PC-9 (cell line): Measurements from ENCODE around the gene HAAO. TPM values are rescaled to one million over a fixed set of nuclear protein-coding genes. Genes with fewer than 3 reads are reported as not detected.

Source experiments
- BruUV-seq: library from RNA; stranded (reverse); fragments of 400-500 nt; replicated peaks from 2 replicates; lab custom pipeline; 2021; lab: Mats Ljungman, UMichigan
- CTCF ChIA-PET: fragments of 300-600 bp; sonication (Branson Sonifier 250); formaldehyde crosslinking; loops from one replicate; lab custom pipeline; 2022; ENCODE audit warnings: antibody characterized with exemption; lab: Charles Lee
- POLR2A ChIA-PET: fragments of 300-600 bp; sonication (Branson Sonifier 250); formaldehyde crosslinking; loops from one replicate; lab custom pipeline; 2022; ENCODE audit warnings: antibody characterized with exemption; ENCODE audit not compliant: unreplicated experiment; lab: Charles Lee
- DNase-seq, 2 experiments: peaks; one replicate each; pipeline versions ENCODE4 v3.0.0 to v3.0.0-alpha.2; 2015 to 2022; ENCODE audit warnings: mixed read lengths in 1 of 2
- H2AFZ ChIP-seq: fragments of 200-600 bp; sonication (generic); 2 replicates; pipeline ENCODE4 v1.8.1; 2017; ENCODE audit warnings: antibody characterized with exemption
- H3F3A ChIP-seq: fragments of 200-600 bp; sonication (generic); 2 replicates; pipeline ENCODE4 v1.8.1; 2017; ENCODE audit warnings: antibody characterized with exemption, mild to moderate bottlenecking, low read depth; ENCODE audit not compliant: insufficient read depth
- H3K27ac ChIP-seq: fragments of 200-600 bp; sonication (generic); 2 replicates; pipeline ENCODE4 v1.6.1; 2016; ENCODE audit warnings: mixed run types
- H3K27me3 ChIP-seq: fragments of 200-600 bp; sonication (generic); 2 replicates; pipeline ENCODE4 v1.6.1; 2016; ENCODE audit warnings: low read depth, mixed run types; ENCODE audit not compliant: insufficient read depth
- H3K36me3 ChIP-seq: fragments of 200-600 bp; sonication (generic); 2 replicates; pipeline ENCODE4 v1.6.1; 2016; ENCODE audit warnings: low read depth, mixed run types
- H3K4me1 ChIP-seq: fragments of 200-600 bp; sonication (generic); replicated peaks from 2 replicates; pipeline ENCODE4 v1.6.1; 2016; ENCODE audit warnings: mixed run types; ENCODE audit not compliant: insufficient read depth
- H3K4me2 ChIP-seq: fragments of 200-600 bp; sonication (generic); 2 replicates; pipeline ENCODE4 v1.6.1; 2017; ENCODE audit warnings: mixed run types
- H3K4me3 ChIP-seq: fragments of 200-600 bp; sonication (generic); 2 replicates; pipeline ENCODE4 v1.6.1; 2016; ENCODE audit warnings: mixed run types
- H3K79me2 ChIP-seq: fragments of 200-600 bp; sonication (generic); 2 replicates; pipeline ENCODE4 v1.6.1; 2017; ENCODE audit warnings: low read depth, mixed run types
- H3K9me2 ChIP-seq: fragments of 200-600 bp; sonication (generic); 2 replicates; pipeline ENCODE4 v1.8.1; 2017; ENCODE audit warnings: mild to moderate bottlenecking; ENCODE audit not compliant: insufficient read depth
- H3K9me3 ChIP-seq: fragments of 200-600 bp; sonication (generic); 2 replicates; pipeline ENCODE4 v1.8.1; 2016; ENCODE audit warnings: low read depth; ENCODE audit not compliant: insufficient read depth
- H4K20me1 ChIP-seq: fragments of 200-600 bp; sonication (generic); 2 replicates; pipeline ENCODE4 v1.8.1; 2017; ENCODE audit not compliant: insufficient read depth
- EZH2 ChIP-seq: fragments of 200-600 bp; sonication (generic); IDR thresholded peaks from 2 replicates; pipeline ENCODE4 v1.8.0; 2017; ENCODE audit warnings: antibody characterized with exemption, low read depth
- intact Hi-C: fragments of 100-400 bp; cut with micrococcal nuclease; formaldehyde crosslinking; loops from one replicate; pipeline ENCODE4 v1.10.0; 2022; ENCODE audit not compliant: unreplicated experiment
- total RNA-seq: library from RNA; stranded (reverse); gene quantifications from 2 replicates; pipeline ENCODE4 v1.2.3, GENCODE V29; 2021
- TF ChIP-seq, protein P1 (sequence below): fragments of 200-600 bp; sonication (generic); conservative IDR thresholded peaks from 2 replicates; pipeline ENCODE4 v1.6.1; 2017; ENCODE audit warnings: mixed run types, antibody characterized with exemption, mild to moderate bottlenecking, moderate library complexity

The HAAO gene
- total RNA-seq, 1 experiment from 2014 or later, result not detected

GRCh38 chr2:42742740-42743658, 49.4 kb downstream of the HAAO start:
- no peaks in the 10 kb centered on the region for H3K79me2 ChIP-seq
- no peak overlapping the region for H3K4me3 ChIP-seq
- no peaks in the 10 kb centered on the region for H3K4me1 ChIP-seq
- intact Hi-C loops, result no loop called here
- no peaks in the 10 kb centered on the region for H3K27me3 ChIP-seq
- peaks cover 12% of the 10 kb centered on the region for H3K36me3 ChIP-seq
- no peak for DNase-seq
- BruUV-seq, result no TSS peak
- POLR2A ChIA-PET, result no interaction called here
- no peaks in the 10 kb centered on the region for H4K20me1 ChIP-seq
- no peak for TF ChIP-seq EZH2
- TF ChIP-seq, protein P1, sequence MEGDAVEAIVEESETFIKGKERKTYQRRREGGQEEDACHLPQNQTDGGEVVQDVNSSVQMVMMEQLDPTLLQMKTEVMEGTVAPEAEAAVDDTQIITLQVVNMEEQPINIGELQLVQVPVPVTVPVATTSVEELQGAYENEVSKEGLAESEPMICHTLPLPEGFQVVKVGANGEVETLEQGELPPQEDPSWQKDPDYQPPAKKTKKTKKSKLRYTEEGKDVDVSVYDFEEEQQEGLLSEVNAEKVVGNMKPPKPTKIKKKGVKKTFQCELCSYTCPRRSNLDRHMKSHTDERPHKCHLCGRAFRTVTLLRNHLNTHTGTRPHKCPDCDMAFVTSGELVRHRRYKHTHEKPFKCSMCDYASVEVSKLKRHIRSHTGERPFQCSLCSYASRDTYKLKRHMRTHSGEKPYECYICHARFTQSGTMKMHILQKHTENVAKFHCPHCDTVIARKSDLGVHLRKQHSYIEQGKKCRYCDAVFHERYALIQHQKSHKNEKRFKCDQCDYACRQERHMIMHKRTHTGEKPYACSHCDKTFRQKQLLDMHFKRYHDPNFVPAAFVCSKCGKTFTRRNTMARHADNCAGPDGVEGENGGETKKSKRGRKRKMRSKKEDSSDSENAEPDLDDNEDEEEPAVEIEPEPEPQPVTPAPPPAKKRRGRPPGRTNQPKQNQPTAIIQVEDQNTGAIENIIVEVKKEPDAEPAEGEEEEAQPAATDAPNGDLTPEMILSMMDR, result no peak
- no peak overlapping the region for H3K27ac ChIP-seq
- H3K4me2 ChIP-seq, result no peak overlapping the region
- peaks cover 4% of the 10 kb centered on the region; the same call in 1 of the 2 replicates for H3K9me3 ChIP-seq
- no peaks in the 10 kb centered on the region for H3F3A ChIP-seq
- no peaks in the 10 kb centered on the region for H3K9me2 ChIP-seq
- no peak overlapping the region for H2AFZ ChIP-seq
- CTCF ChIA-PET, result no interaction called here

DNA sequence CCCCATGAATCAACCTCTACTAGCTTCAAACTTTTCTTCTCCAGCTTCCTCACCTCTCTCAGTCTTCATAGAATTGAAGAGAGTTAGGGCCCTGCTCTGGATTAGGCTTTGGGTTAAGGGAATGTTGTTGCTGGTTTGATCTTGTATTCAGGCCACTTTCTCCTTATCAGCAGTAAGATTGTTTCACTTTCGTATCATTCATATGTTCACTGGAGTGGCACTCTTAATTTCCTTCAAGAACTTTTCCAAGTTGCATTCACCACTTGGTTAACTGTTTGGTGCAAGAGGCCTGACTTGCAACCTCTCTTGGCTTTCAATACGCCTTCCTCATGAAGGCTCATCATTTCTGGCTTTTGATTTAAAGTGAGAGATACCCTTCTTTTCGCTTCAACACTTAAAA, 51.2 kb downstream of the HAAO start:
- peaks cover 6% of the 10 kb centered on the region; the same call in 1 of the 2 replicates for H3K9me3 ChIP-seq
- no peaks in the 10 kb centered on the region for H4K20me1 ChIP-seq
- CTCF ChIA-PET, result no interaction called here
- peaks cover 12% of the 10 kb centered on the region for H3K36me3 ChIP-seq
- DNase-seq, result no peak
- POLR2A ChIA-PET, result interaction anchor here (0.6 kb wide), 1 partner anchor 529 kb away, joined by 19 read pairs; no protein-coding TSS in a partner anchor
- TF ChIP-seq, protein P1, result no peak
- TF ChIP-seq EZH2, result no peak
- H3K79me2 ChIP-seq, result no peaks in the 10 kb centered on the region
- no peak overlapping the region for H2AFZ ChIP-seq
- no peaks in the 10 kb centered on the region for H3F3A ChIP-seq
- H3K4me3 ChIP-seq, result no peak overlapping the region
- no TSS peak for BruUV-seq
- no peaks in the 10 kb centered on the region for H3K27me3 ChIP-seq
- intact Hi-C loops, result no loop called here
- H3K9me2 ChIP-seq, result no peaks in the 10 kb centered on the region
- H3K4me2 ChIP-seq, result no peak overlapping the region
- H3K4me1 ChIP-seq, result no peaks in the 10 kb centered on the region
- H3K27ac ChIP-seq, result no peak overlapping the region

DNA sequence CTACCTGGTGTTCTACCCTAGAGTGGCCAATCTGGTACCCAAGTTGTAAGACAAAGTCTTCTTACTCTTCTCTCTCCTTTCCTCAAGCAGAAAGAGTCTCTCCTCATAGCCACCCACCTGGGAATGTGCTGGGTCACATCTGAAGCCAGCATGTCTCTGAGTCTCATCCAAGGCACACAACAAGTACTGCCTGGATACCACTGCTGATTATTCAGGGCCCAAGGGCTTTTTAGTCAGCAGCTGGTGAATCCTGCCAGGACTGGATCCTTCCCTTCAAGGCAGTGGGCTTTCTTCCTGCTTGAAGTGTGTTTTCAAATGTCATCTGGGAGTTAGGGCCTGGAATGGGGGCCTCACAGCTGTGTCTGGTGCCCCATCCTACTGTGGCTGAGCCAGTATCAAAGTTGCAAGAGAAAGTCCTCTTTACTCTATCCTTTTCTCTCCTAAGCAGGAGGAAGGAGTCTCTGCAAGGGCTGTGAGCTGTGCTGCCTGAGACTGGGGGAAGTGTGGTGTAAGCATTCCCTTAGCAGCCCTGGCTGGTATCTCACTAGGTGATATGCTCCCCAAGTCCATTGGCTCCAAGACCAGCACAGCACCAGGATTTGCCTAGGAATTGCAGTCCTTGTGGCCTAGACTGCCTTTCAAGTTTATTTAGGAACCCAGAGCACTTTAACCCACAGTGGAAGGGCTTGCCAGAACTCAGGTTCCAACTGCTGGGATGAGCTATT, 55.6 kb downstream of the HAAO start:
- Histone ChIP-seq H3K4me3 (no peak overlapping the region), H3K36me3 (peaks cover 21% of the 10 kb centered on the region), H3K27me3 (no peaks in the 10 kb centered on the region), H3K27ac (no peak overlapping the region), H3K4me1 (no peaks in the 10 kb centered on the region), H3K4me2 (no peak overlapping the region), H4K20me1 (no peaks in the 10 kb centered on the region), H3K79me2 (no peaks in the 10 kb centered on the region), H3K9me2 (no peaks in the 10 kb centered on the region), H3F3A (no peaks in the 10 kb centered on the region), H2AFZ (no peak overlapping the region), H3K9me3 (peaks cover 15% of the 10 kb centered on the region; the same call in 1 of the 2 replicates)
- ChIA-PET CTCF (no interaction called here), POLR2A (no interaction called here)
- intact Hi-C loops, result no loop called here
- BruUV-seq, result no TSS peak
- no peak for TF ChIP-seq EZH2
- TF ChIP-seq, protein P1, result no peak
- DNase-seq, result no peak
